Stimulated activated CD4-positive, alpha-beta T cell treated with anti-CD3 and anti-CD28 coated beads, Interleukin-2, amount 100 ng/mL, for 24 hours (primary cell): ENCODE results near the gene XPC.

Source experiments
- DNase-seq, 2 donors: peaks; one replicate each; pipeline ENCODE4 v3.0.0-alpha.2; 2020

The XPC gene

GRCh38 chr3:14169871-14170270 lies 8.5 kb downstream of the XPC start:
- no peak for DNase-seq

- DNase-seq, result no peak
Measured at GRCh38 chr3:14169435-14169834, 9.0 kb downstream of the XPC start.

- DNase-seq, result no peak
Measured at GRCh38 chr3:14166877-14167603, 11.4 kb downstream of the XPC start.

- no peak for DNase-seq
Measured at GRCh38 chr3:14162178-14162577, 16.2 kb downstream of the XPC start.

- DNase-seq, result no peak
Measured at GRCh38 chr3:14161282-14161681, 17.1 kb downstream of the XPC start.

GRCh38 chr3:14159426-14159825 lies 19.0 kb downstream of the XPC start:
- DNase-seq, result no peak

- DNase-seq, result no peak
Measured at GRCh38 chr3:14158370-14158769, 20.0 kb downstream of the XPC start.

- no peak for DNase-seq
Measured at GRCh38 chr3:14157951-14158350, 20.4 kb downstream of the XPC start.

GRCh38 chr3:14156843-14157561 lies 21.4 kb downstream of the XPC start:
- no peak for DNase-seq

- no peak for DNase-seq
Measured at GRCh38 chr3:14156201-14156600, 22.2 kb downstream of the XPC start.

- DNase-seq, result no peak
Measured at GRCh38 chr3:14154895-14155440, 23.4 kb downstream of the XPC start.

- DNase-seq, result no peak
Measured at GRCh38 chr3:14154276-14154675, 24.1 kb downstream of the XPC start.

- DNase-seq, result no peak
Measured at GRCh38 chr3:14153663-14154062, 24.7 kb downstream of the XPC start.

GRCh38 chr3:14152963-14153355 lies 25.4 kb downstream of the XPC start:
- no peak for DNase-seq

- no peak for DNase-seq
Measured at GRCh38 chr3:14152233-14152962, 26.0 kb downstream of the XPC start.

- no peak for DNase-seq
Measured at GRCh38 chr3:14151471-14152083, 26.8 kb downstream of the XPC start.

GRCh38 chr3:14150491-14151230 lies 27.7 kb downstream of the XPC start:
- no peak for DNase-seq

- no peak for DNase-seq
Measured at GRCh38 chr3:14150078-14150477, 28.3 kb downstream of the XPC start.

GRCh38 chr3:14148041-14148985 lies 30.1 kb downstream of the XPC start:
- peak in 1 of 2 donors; percentile 9 for DNase-seq

GRCh38 chr3:14147617-14148016 lies 30.8 kb downstream of the XPC start:
- peak in 1 of 2 donors; percentile 14 for DNase-seq

GRCh38 chr3:14147066-14147435 lies 31.4 kb downstream of the XPC start:
- DNase-seq, result peak in 1 of 2 donors; percentile 7
